Measurements from ENCODE around the gene DRC1. TPM values are rescaled to one million over a fixed set of nuclear protein-coding genes. Genes with fewer than 3 reads are reported as not detected.

Gene DRC1
- not detected for total RNA-seq

GRCh38 chr2:26401739-26402541 is at the start of gene DRC1:
Gene DRC1, plus strand, starts transcription at chr2:26401920. Its CDS starts 70 bp downstream, at chr2:26401990.

GRCh38 chr2:26477911-26478253 is 76.2 kb downstream of the DRC1 start, which contains the start of gene OTOF:
Gene OTOF, minus strand, starts transcription at chr2:26478124.

Other genes with a start within 250 kb of the DRC1 start
- gene GAREM2, start 228.8 kb upstream of the DRC1 start, total RNA-seq: 1 to 10 TPM in 1 of 2 donors, under 1 TPM in 1; 1.00 to 1.4 TPM
- 100 to 1,000 TPM; 135 TPM for gene HADHA, start 157.3 kb upstream of the DRC1 start, total RNA-seq
- 100 to 1,000 TPM; 116 to 127 TPM for gene HADHB, start 157.0 kb upstream of the DRC1 start, total RNA-seq
- gene SELENOI, start 55.8 kb upstream of the DRC1 start, total RNA-seq: 10 to 100 TPM; 25.8 to 39.0 TPM
- gene ADGRF3, start 55.1 kb upstream of the DRC1 start, total RNA-seq: under 1 TPM; under 0.01 to 0.33 TPM
- gene OTOF, start 76.2 kb downstream of the DRC1 start, total RNA-seq: not detected
- not detected for gene CIB4, start 239.4 kb downstream of the DRC1 start, total RNA-seq